ENCODE data around the gene PALLD.

Gene PALLD

GRCh38 chr4:168524897-168525296 is 28.0 kb downstream of the PALLD start:
- no peaks in the 10 kb centered on the region for H3K36me3 ChIP-seq (ENCODE audit: insufficient read depth, low read length)
- no peak for DNase-seq (ENCODE audit: low read depth, low spot score)
- H3K9me3 ChIP-seq (ENCODE audit: low read depth, low read length) = no peaks in the 10 kb centered on the region
- no peak overlapping the region for H3K9ac ChIP-seq (ENCODE audit: insufficient read length)
- no peak overlapping the region for H3K4me3 ChIP-seq
- H3K27ac ChIP-seq = no peak overlapping the region
- no peak for TF ChIP-seq POLR2AphosphoS5 (IDR thresholded peaks at IDR 0.05; ENCODE audit: borderline replicate concordance, low read depth, low read length)
- TF ChIP-seq EZH2 (IDR thresholded peaks at IDR 0.05) = no peak
- no peak for TF ChIP-seq FOXP2 (optimal IDR thresholded peaks at IDR 0.05; ENCODE audit: control extremely low read depth, extremely low read length, insufficient read depth)

GRCh38 chr4:168527560-168527959 is 30.7 kb downstream of the PALLD start:
- Histone ChIP-seq H3K27ac (no peak overlapping the region), H3K36me3 (ENCODE audit: insufficient read depth, low read length) (no peaks in the 10 kb centered on the region), H3K9me3 (ENCODE audit: low read depth, low read length) (no peaks in the 10 kb centered on the region), H3K4me3 (no peak overlapping the region), H3K9ac (ENCODE audit: insufficient read length) (no peak overlapping the region)
- no peak for TF ChIP-seq POLR2AphosphoS5 (IDR thresholded peaks at IDR 0.05; ENCODE audit: borderline replicate concordance, low read depth, low read length)
- TF ChIP-seq EZH2 (IDR thresholded peaks at IDR 0.05) = no peak
- no peak for DNase-seq (ENCODE audit: low read depth, low spot score)

- Histone ChIP-seq H3K27ac (no peak overlapping the region), H3K9me3 (ENCODE audit: low read depth, low read length) (no peaks in the 10 kb centered on the region), H3K36me3 (ENCODE audit: insufficient read depth, low read length) (no peaks in the 10 kb centered on the region), H3K9ac (ENCODE audit: insufficient read length) (no peak overlapping the region), H3K4me3 (no peak overlapping the region)
- DNase-seq (ENCODE audit: low read depth, low spot score) = no peak
- TF ChIP-seq FOXP2 (optimal IDR thresholded peaks at IDR 0.05; ENCODE audit: control extremely low read depth, extremely low read length, insufficient read depth) = no peak
- TF ChIP-seq POLR2AphosphoS5 (IDR thresholded peaks at IDR 0.05; ENCODE audit: borderline replicate concordance, low read depth, low read length) = no peak
- no peak for TF ChIP-seq EZH2 (IDR thresholded peaks at IDR 0.05)
These were observed 31.5 kb downstream of the PALLD start for GRCh38 chr4:168528131-168528949.

- no peaks in the 10 kb centered on the region for H3K9me3 ChIP-seq (ENCODE audit: low read depth, low read length)
- H3K27ac ChIP-seq = no peak overlapping the region
- H3K4me3 ChIP-seq = no peak overlapping the region
- H3K36me3 ChIP-seq (ENCODE audit: insufficient read depth, low read length) = no peaks in the 10 kb centered on the region
- DNase-seq (ENCODE audit: low read depth, low spot score) = no peak
- TF ChIP-seq FOXP2 (optimal IDR thresholded peaks at IDR 0.05; ENCODE audit: control extremely low read depth, extremely low read length, insufficient read depth) (no peak), POLR2AphosphoS5 (IDR thresholded peaks at IDR 0.05; ENCODE audit: borderline replicate concordance, low read depth, low read length) (no peak)
- no peak overlapping the region for H3K9ac ChIP-seq (ENCODE audit: insufficient read length)
These were observed 32.4 kb downstream of the PALLD start for GRCh38 chr4:168529257-168529656.

GRCh38 chr4:168531305-168531704 is 34.5 kb downstream of the PALLD start:
- Histone ChIP-seq H3K27ac (no peak overlapping the region), H3K9ac (ENCODE audit: insufficient read length) (no peak overlapping the region), H3K4me3 (no peak overlapping the region), H3K9me3 (ENCODE audit: low read depth, low read length) (no peaks in the 10 kb centered on the region), H3K36me3 (ENCODE audit: insufficient read depth, low read length) (no peaks in the 10 kb centered on the region)
- no peak for DNase-seq (ENCODE audit: low read depth, low spot score)
- TF ChIP-seq EZH2 (IDR thresholded peaks at IDR 0.05) = no peak
- no peak for TF ChIP-seq POLR2AphosphoS5 (IDR thresholded peaks at IDR 0.05; ENCODE audit: borderline replicate concordance, low read depth, low read length)
- TF ChIP-seq FOXP2 (optimal IDR thresholded peaks at IDR 0.05; ENCODE audit: control extremely low read depth, extremely low read length, insufficient read depth) = no peak

- no peak overlapping the region for H3K4me3 ChIP-seq
- TF ChIP-seq POLR2AphosphoS5 (IDR thresholded peaks at IDR 0.05; ENCODE audit: borderline replicate concordance, low read depth, low read length) = no peak
- no peak for TF ChIP-seq EZH2 (IDR thresholded peaks at IDR 0.05)
- TF ChIP-seq FOXP2 (optimal IDR thresholded peaks at IDR 0.05; ENCODE audit: control extremely low read depth, extremely low read length, insufficient read depth) = no peak
- DNase-seq (ENCODE audit: low read depth, low spot score) = no peak
- no peak overlapping the region for H3K9ac ChIP-seq (ENCODE audit: insufficient read length)
- H3K27ac ChIP-seq = no peak overlapping the region
- no peaks in the 10 kb centered on the region for H3K36me3 ChIP-seq (ENCODE audit: insufficient read depth, low read length)
- no peaks in the 10 kb centered on the region for H3K9me3 ChIP-seq (ENCODE audit: low read depth, low read length)
These were observed 37.7 kb downstream of the PALLD start for GRCh38 chr4:168534535-168534934.

GRCh38 chr4:168535689-168536088 is 38.8 kb downstream of the PALLD start:
- no peak for DNase-seq (ENCODE audit: low read depth, low spot score)
- no peak for TF ChIP-seq EZH2 (IDR thresholded peaks at IDR 0.05)
- no peak for TF ChIP-seq POLR2AphosphoS5 (IDR thresholded peaks at IDR 0.05; ENCODE audit: borderline replicate concordance, low read depth, low read length)
- TF ChIP-seq FOXP2 (optimal IDR thresholded peaks at IDR 0.05; ENCODE audit: control extremely low read depth, extremely low read length, insufficient read depth) = no peak
- Histone ChIP-seq H3K9me3 (ENCODE audit: low read depth, low read length) (no peaks in the 10 kb centered on the region), H3K36me3 (ENCODE audit: insufficient read depth, low read length) (no peaks in the 10 kb centered on the region), H3K4me3 (no peak overlapping the region), H3K9ac (ENCODE audit: insufficient read length) (no peak overlapping the region), H3K27ac (no peak overlapping the region)

GRCh38 chr4:168536448-168536847 is 39.6 kb downstream of the PALLD start:
- TF ChIP-seq POLR2AphosphoS5 (IDR thresholded peaks at IDR 0.05; ENCODE audit: borderline replicate concordance, low read depth, low read length) = no peak
- no peak for TF ChIP-seq FOXP2 (optimal IDR thresholded peaks at IDR 0.05; ENCODE audit: control extremely low read depth, extremely low read length, insufficient read depth)
- no peak for TF ChIP-seq EZH2 (IDR thresholded peaks at IDR 0.05)
- DNase-seq (ENCODE audit: low read depth, low spot score) = no peak
- Histone ChIP-seq H3K4me3 (no peak overlapping the region), H3K36me3 (ENCODE audit: insufficient read depth, low read length) (no peaks in the 10 kb centered on the region), H3K9ac (ENCODE audit: insufficient read length) (no peak overlapping the region), H3K27ac (no peak overlapping the region), H3K9me3 (ENCODE audit: low read depth, low read length) (no peaks in the 10 kb centered on the region)

- Histone ChIP-seq H3K9ac (ENCODE audit: insufficient read length) (no peak overlapping the region), H3K27ac (no peak overlapping the region), H3K9me3 (ENCODE audit: low read depth, low read length) (no peaks in the 10 kb centered on the region), H3K4me3 (no peak overlapping the region), H3K36me3 (ENCODE audit: insufficient read depth, low read length) (no peaks in the 10 kb centered on the region)
- DNase-seq (ENCODE audit: low read depth, low spot score) = no peak
- no peak for TF ChIP-seq FOXP2 (optimal IDR thresholded peaks at IDR 0.05; ENCODE audit: control extremely low read depth, extremely low read length, insufficient read depth)
- TF ChIP-seq POLR2AphosphoS5 (IDR thresholded peaks at IDR 0.05; ENCODE audit: borderline replicate concordance, low read depth, low read length) = no peak
- no peak for TF ChIP-seq EZH2 (IDR thresholded peaks at IDR 0.05)
These were observed 40.2 kb downstream of the PALLD start for GRCh38 chr4:168537086-168537485.

All from SK-N-MC (cell line).